HCT116 (cell line): ENCODE measurements around the gene ERMARD. TPM values are rescaled to one million over a fixed set of nuclear protein-coding genes. Genes with fewer than 3 reads are reported as not detected.

ENCODE experiments used
- ATAC-seq: fragments of 200-7000 bp; cut with Tn5 transposase; 2 replicates; pipeline ENCODE4 v1.9.1; 2020; ENCODE audit warnings: mild to moderate bottlenecking, moderate library complexity
- BruUV-seq: library from RNA; stranded (reverse); fragments of 400-500 nt; replicated peaks from 2 replicates; lab custom pipeline; 2021; lab: Mats Ljungman, UMichigan
- CTCF ChIA-PET: fragments of 300-600 bp; sonication (Branson Sonifier 250); formaldehyde crosslinking; loops from one replicate; lab custom pipeline; 2021; ENCODE audit warnings: antibody characterized with exemption; lab: Charles Lee
- POLR2A ChIA-PET: fragments of 300-600, 350-600 bp; sonication (Branson Sonifier 250); formaldehyde crosslinking; loops from one replicate; lab custom pipeline; 2021; ENCODE audit warnings: antibody characterized with exemption; lab: Charles Lee
- RAD21 ChIA-PET, 2 experiments: fragments of 300-600 bp; sonication (Branson Sonifier 250); formaldehyde crosslinking; loops; one replicate each; lab custom pipeline; 2023; ENCODE audit warnings: low total read pairs in 2 of 2; ENCODE audit not compliant: uncharacterized antibody in 2 of 2, unreplicated experiment in 2 of 2, low non-redundant PET in 1 of 2; lab: Charles Lee
- DNase-seq: peaks from one replicate; pipeline ENCODE4 v3.0.0-alpha.2; 2010; ENCODE audit warnings: low read depth, low spot score
- H2AFZ ChIP-seq: fragments of 200-600 bp; shearing (Covaris generic), sonication (generic); 2 replicates; pipeline ENCODE4 v1.6.1; 2017; ENCODE audit warnings: low read depth, mixed run types, mixed read lengths, antibody characterized with exemption, low read length; ENCODE audit not compliant: poor library complexity, severe bottlenecking
- H3K27ac ChIP-seq: 2 replicates; pipeline ENCODE4 v1.5.1; 2012; ENCODE audit warnings: low read depth, low read length
- H3K27me3 ChIP-seq: fragments of 200-600 bp; sonication (generic); 2 replicates; pipeline ENCODE4 v1.6.1; 2016; ENCODE audit warnings: mixed run types, low read length, mixed read lengths; ENCODE audit not compliant: insufficient read depth
- H3K36me3 ChIP-seq, 2 experiments: fragments of 200-500 bp in 1 of 2; fragments of 200-600 bp in 1 of 2; sonication (Bioruptor generic) in 1 of 2; sonication (generic) in 1 of 2; 2 replicates each; pipeline versions ENCODE4 v1.5.1 to v1.6.1; 2014 to 2016; ENCODE audit warnings: low read length in 2 of 2, inconsistent platforms in 1 of 2, mixed read lengths in 1 of 2, mixed run types in 1 of 2; ENCODE audit not compliant: insufficient read depth in 2 of 2, control insufficient read depth in 1 of 2
- H3K4me1 ChIP-seq, 2 experiments: fragments of 200-600 bp in 1 of 2; sonication (generic) in 1 of 2; 2 replicates each; pipeline versions ENCODE4 v1.5.1 to v1.6.1; 2012 to 2017; ENCODE audit warnings: low read length in 2 of 2, inconsistent platforms in 1 of 2, mild to moderate bottlenecking in 1 of 2, mixed read lengths in 1 of 2, mixed run types in 1 of 2, moderate library complexity in 1 of 2; ENCODE audit not compliant: insufficient read depth in 2 of 2, control insufficient read depth in 1 of 2
- H3K4me2 ChIP-seq: fragments of 200-600 bp; sonication (generic); 2 replicates; pipeline ENCODE4 v1.6.1; 2017; ENCODE audit warnings: mixed run types, low read length, mixed read lengths
- H3K4me3 ChIP-seq, 2 experiments: fragments of 200-600 bp in 1 of 2; sonication (generic) in 1 of 2; replicated peaks in 1 of 2; 2 replicates each; pipeline ENCODE4 v1.5.1; 2011 to 2016; ENCODE audit warnings: low read length in 2 of 2, control low read depth in 1 of 2, low read depth in 1 of 2, mild to moderate bottlenecking in 1 of 2, mixed read lengths in 1 of 2, mixed run types in 1 of 2
- H3K79me2 ChIP-seq: fragments of 200-600 bp; sonication (generic); 2 replicates; pipeline ENCODE4 v1.6.1; 2017; ENCODE audit warnings: mild to moderate bottlenecking, mixed run types, low read length, moderate library complexity, mixed read lengths; ENCODE audit not compliant: insufficient read depth
- H3K9ac ChIP-seq: fragments of 200-600 bp; sonication (generic); 2 replicates; pipeline ENCODE4 v1.6.1; 2016; ENCODE audit warnings: low read length, mixed read lengths
- H3K9me2 ChIP-seq: fragments of 200-600 bp; sonication (generic), shearing (Covaris generic); 2 replicates; pipeline ENCODE4 v1.6.1; 2017; ENCODE audit warnings: mixed run types, mild to moderate bottlenecking, moderate library complexity; ENCODE audit not compliant: insufficient read depth
- H3K9me3 ChIP-seq, 2 experiments: fragments of 200-500 bp in 1 of 2; fragments of 200-600 bp in 1 of 2; sonication (Bioruptor generic) in 1 of 2; sonication (generic) in 1 of 2; 2 replicates each; pipeline ENCODE4 v1.6.1; 2014 to 2017; ENCODE audit warnings: low read length in 2 of 2, mixed read lengths in 2 of 2, inconsistent platforms in 1 of 2, low read depth in 1 of 2, mild to moderate bottlenecking in 1 of 2, mixed run types in 1 of 2, moderate library complexity in 1 of 2; ENCODE audit not compliant: control insufficient read depth in 1 of 2, insufficient read depth in 1 of 2
- H4K20me1 ChIP-seq: fragments of 200-600 bp; sonication (generic), shearing (Covaris generic); 2 replicates; pipeline ENCODE4 v1.6.1; 2017; ENCODE audit warnings: mixed run types, mild to moderate bottlenecking, moderate library complexity; ENCODE audit not compliant: insufficient read depth
- CBX3 ChIP-seq: IDR thresholded peaks from 2 replicates; pipeline ENCODE4 v1.6.1; 2012; ENCODE audit warnings: low read depth
- CEBPB ChIP-seq: IDR thresholded peaks from 2 replicates; pipeline ENCODE4 v1.6.1; 2012; ENCODE audit warnings: low read depth
- JUND ChIP-seq: IDR thresholded peaks from 2 replicates; pipeline ENCODE4 v1.6.1; 2012
- POLR2A ChIP-seq: IDR thresholded peaks from 2 replicates; pipeline ENCODE4 v1.7.0; 2011; ENCODE audit warnings: borderline replicate concordance; ENCODE audit not compliant: insufficient read depth, insufficient read length; ENCODE audit errors: extremely low read depth
- RAD21 ChIP-seq: IDR thresholded peaks from 2 replicates; pipeline ENCODE4 v1.6.1; 2012; ENCODE audit warnings: low read depth, mild to moderate bottlenecking
- REST ChIP-seq: IDR thresholded peaks from 2 replicates; pipeline ENCODE4 v1.6.1; 2012; ENCODE audit warnings: low read depth
- SIN3A ChIP-seq: IDR thresholded peaks from 2 replicates; pipeline ENCODE4 v1.6.1; 2012; ENCODE audit warnings: low read depth
- SRF ChIP-seq: IDR thresholded peaks from 2 replicates; pipeline ENCODE4 v1.6.1; 2012; ENCODE audit warnings: low read depth
- ZFX ChIP-seq: fragments of 450-650 bp; IDR thresholded peaks from 2 replicates; pipeline ENCODE4 v1.6.1; 2017
- intact Hi-C: fragments of 100-400 bp; cut with micrococcal nuclease; formaldehyde crosslinking; loops from 2 replicates; pipeline ENCODE4 v1.10.0; 2022
- total RNA-seq: library from RNA; stranded (reverse); gene quantifications from one replicate; pipeline ENCODE4 v1.2.1, GENCODE V29; 2021; ENCODE audit not compliant: unreplicated experiment
- TF ChIP-seq, protein P1 (sequence below), 3 experiments: fragments of 200-600 bp in 1 of 3; sonication (generic) in 1 of 3; IDR thresholded peaks in 2 of 3; conservative IDR thresholded peaks in 1 of 3; 2 replicates each; pipeline ENCODE4 v1.5.1; 2012 to 2017; ENCODE audit warnings: low read depth in 2 of 3, low read length in 2 of 3, antibody characterized with exemption in 1 of 3, borderline replicate concordance in 1 of 3, control low read depth in 1 of 3, mild to moderate bottlenecking in 1 of 3, mixed read lengths in 1 of 3, mixed run types in 1 of 3, moderate library complexity in 1 of 3; ENCODE audit not compliant: insufficient read depth in 1 of 3

Gene ERMARD
- total RNA-seq, 1 experiment from 2014 or later: 24.7 TPM

DNA sequence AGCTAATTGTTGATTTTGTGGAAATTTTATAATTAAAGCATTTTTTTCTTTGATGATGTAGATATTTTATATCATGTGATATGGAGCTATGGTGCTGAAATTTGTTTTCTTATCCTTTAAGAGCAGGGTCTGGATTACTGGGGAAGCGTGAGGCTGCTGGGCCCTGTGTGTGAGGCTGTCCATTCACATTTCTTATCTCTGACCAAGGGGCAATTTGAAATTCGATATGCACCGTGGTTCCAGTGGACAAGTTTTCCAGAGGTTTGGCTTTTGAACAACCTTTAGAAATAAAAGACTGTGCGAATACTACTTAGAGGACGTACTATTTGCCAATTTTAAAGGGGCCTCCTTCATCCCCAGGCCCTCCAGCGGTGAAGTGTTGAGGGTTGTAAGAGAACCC lies 3.7 kb downstream of the ERMARD start (continued):
- TF ChIP-seq, protein P1, sequence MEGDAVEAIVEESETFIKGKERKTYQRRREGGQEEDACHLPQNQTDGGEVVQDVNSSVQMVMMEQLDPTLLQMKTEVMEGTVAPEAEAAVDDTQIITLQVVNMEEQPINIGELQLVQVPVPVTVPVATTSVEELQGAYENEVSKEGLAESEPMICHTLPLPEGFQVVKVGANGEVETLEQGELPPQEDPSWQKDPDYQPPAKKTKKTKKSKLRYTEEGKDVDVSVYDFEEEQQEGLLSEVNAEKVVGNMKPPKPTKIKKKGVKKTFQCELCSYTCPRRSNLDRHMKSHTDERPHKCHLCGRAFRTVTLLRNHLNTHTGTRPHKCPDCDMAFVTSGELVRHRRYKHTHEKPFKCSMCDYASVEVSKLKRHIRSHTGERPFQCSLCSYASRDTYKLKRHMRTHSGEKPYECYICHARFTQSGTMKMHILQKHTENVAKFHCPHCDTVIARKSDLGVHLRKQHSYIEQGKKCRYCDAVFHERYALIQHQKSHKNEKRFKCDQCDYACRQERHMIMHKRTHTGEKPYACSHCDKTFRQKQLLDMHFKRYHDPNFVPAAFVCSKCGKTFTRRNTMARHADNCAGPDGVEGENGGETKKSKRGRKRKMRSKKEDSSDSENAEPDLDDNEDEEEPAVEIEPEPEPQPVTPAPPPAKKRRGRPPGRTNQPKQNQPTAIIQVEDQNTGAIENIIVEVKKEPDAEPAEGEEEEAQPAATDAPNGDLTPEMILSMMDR (IDR thresholded peaks at IDR 0.05 in 2 of 3, conservative IDR thresholded peaks at IDR 0.05 in 1 of 3; ENCODE audit: borderline replicate concordance in 1 of 3, insufficient read depth in 1 of 3, low read depth in 2 of 3, low read length in 2 of 3): no peak
- TF ChIP-seq SRF (no peak), REST (no peak), CEBPB (no peak), CBX3 (no peak), SIN3A (no peak), RAD21 (no peak)

GRCh38 chr6:169763308-169763707 lies 11.9 kb downstream of the ERMARD start:
- Histone ChIP-seq H3K9ac (no peak overlapping the region), H3K27me3 (no peaks in the 10 kb centered on the region), H3K9me2 (no peaks in the 10 kb centered on the region), H2AFZ (no peak overlapping the region), H3K27ac (no peak overlapping the region)
- RAD21 ChIA-PET: no interaction called here
- ATAC-seq (no peak), DNase-seq (no peak)
- intact Hi-C loops: no loop called here
- TF ChIP-seq RAD21: no peak
- TF ChIP-seq ZFX: no peak
- TF ChIP-seq JUND: no peak
- TF ChIP-seq POLR2A: no peak
- TF ChIP-seq, all 23 proteins: peak for 0
- ChIA-PET POLR2A (no interaction called here), CTCF (no interaction called here)
- Histone ChIP-seq H4K20me1 (no peaks in the 10 kb centered on the region), H3K4me2 (no peak overlapping the region), H3K4me3 (no peak overlapping the region), H3K79me2 (no peaks in the 10 kb centered on the region), H3K4me1 (no peaks in the 10 kb centered on the region), H3K9me3 (no peaks in the 10 kb centered on the region), H3K36me3 (peaks cover 15 to 31% of the 10 kb centered on the region in 2 experiments; a peak in 3 of 4 replicates)
- no TSS peak for BruUV-seq
